ENCODE results near the gene RALA.
A peak's percentile ranks its signal among the peaks of the same experiment; 100 is the strongest.
"Not testable (repeated sequence)": the region's sequence is repeated elsewhere in the genome, so short reads cannot be mapped to it uniquely, and the experiment has no call there.

The RALA gene

DNA sequence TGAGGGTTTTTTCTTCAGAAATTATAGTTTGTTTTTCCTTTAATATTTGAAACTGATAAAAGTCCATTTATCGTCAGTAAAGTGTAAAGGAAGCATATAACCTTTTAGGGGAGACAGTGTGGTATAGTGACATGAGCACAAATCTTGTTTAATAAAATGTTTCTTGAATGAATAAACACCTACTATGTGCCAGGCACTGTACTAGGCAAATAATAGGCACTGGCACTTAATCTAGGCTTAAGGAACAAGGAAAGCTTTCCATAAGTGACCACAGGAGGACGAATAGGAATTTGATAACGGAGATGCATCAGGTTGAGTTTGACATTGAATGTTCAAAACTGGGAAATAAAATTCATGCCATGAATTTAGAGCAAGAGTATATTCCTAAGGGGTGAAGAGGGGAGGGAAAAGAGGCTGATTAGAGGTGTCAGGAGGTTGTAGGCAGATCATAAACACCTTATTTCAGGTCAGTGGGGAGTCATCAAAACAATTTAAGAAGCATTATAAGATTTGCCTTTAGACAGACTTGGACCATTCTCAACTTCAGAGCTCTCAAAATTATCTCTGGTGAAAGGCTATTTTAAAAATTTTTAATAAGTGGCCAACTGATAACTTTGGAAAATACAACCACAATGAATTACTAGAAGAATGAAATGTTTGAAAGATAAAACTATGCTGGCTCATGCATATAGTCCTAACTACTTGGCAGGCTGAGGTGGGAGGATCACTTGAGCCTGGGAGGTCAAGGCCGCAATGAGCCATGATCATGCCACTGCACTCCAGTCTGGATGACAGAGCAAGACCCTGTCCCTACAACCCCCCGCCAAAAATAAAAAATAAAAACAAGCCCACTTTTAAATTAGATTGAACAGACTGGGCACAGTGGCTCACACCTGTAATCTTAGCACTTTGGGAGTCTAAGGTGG, 22.4 kb downstream of the RALA start:
- no peak for DNase-seq (ENCODE audit: low spot score)

- no peak for DNase-seq (ENCODE audit: low spot score)
Observed at GRCh38 chr7:39647816-39648215, 24.4 kb downstream of the RALA start.

DNA sequence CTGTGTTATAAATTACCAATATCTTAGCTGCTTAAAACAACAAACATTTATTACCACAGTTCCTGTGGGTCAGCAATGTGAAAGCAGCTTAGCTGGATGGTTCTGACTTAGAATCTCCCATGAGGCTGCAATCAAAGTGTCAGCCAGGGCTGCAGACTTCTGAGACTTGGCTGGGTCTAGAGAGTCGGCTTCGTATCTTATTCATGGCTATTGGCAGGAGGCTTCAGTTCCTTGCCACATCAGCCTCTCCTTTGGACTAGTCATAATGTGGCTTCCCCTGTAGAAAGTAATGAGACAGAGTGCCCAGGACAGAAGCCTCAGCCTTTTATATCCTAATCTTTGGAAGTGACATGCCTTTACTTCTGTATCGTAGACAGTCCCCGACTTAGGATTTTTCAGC, 27.3 kb downstream of the RALA start:
- DNase-seq (ENCODE audit: low spot score), result no peak

DNA sequence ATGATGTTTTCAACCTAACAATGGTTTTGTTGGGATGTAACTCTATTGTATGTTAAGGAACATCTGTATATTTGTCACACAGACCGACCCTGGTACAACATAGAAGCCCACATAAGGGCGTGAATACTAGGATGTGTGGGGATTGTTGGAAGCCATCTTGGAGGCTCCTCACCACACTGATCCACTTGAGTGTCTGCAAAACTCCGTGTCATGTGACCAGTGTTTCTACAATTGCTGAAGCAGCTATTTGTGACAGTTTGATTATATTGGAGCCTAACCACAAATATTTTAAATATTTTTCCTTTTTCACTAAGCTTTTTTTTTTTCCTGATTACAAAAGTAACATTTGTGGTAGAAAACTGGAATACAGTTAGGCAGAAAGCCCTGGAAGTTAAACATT, 27.9 kb downstream of the RALA start:
- no peak for DNase-seq (ENCODE audit: low spot score)

DNA sequence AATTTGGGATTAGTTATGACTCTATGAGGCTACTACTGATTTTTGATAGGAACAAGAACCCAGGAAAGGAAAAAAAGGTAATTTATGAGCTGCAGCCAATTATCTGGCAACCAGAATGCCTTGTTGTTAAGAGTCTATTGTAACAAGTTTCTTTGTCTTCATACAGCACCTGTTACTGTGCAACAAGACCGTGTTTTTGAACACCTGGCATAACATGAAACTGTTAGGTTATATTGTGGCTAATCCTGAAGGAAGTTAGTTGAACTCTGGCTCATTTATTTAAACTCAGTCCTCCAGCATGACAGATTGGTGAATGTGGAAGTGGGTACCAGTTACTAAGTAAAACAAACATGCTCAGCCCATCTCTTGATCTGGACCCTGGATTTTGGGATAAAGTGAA, 33.0 kb downstream of the RALA start:
- DNase-seq (ENCODE audit: low spot score), result no peak

GRCh38 chr7:39659356-39660013, 36.1 kb downstream of the RALA start:
- DNase-seq (ENCODE audit: low spot score), result no peak

DNA sequence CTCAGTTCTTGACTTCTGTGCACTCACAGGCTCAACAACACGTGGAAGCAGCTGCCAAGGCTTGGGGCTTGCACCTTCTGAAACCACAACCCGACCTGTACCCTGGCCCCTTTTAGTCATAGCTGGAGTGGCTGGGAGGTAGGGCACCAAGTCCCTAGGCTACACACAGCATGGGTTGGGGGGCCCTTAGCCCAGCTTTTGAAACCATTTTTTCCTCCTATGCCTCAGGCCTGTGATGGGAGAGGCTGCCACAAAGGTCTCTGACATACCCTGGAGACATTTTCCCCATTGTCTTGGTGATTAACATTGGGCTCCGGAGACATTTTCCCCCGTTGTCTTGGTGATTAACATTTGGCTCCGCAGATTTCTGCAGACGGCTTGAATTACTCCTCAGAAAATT, 38.6 kb downstream of the RALA start:
- no peak for DNase-seq (ENCODE audit: low spot score)

- DNase-seq (ENCODE audit: low spot score), result no peak
Observed at GRCh38 chr7:39663263-39663662, 39.9 kb downstream of the RALA start.

DNA sequence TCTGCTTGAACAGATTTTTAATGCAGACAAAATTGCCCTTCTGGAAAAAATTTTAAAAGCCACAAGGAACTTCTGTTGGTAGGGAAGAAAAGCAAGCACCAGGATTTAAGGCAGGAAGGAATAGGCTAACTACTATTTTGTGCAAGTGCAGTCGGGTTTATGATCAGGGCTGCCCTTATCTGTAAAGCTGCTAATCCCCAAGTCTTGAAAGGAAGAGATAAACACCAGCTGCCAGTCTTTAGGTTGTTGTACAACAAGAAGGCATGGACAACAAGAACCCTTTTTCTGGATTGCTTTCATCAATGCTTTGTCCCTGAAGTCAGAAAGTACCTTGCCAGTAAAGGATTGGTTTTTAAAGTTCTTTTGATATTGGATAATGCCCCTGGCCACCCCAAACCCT, 40.7 kb downstream of the RALA start:
- no peak for DNase-seq (ENCODE audit: low spot score)

GRCh38 chr7:39664585-39664984, 41.2 kb downstream of the RALA start:
- no peak for DNase-seq (ENCODE audit: low spot score)

DNA sequence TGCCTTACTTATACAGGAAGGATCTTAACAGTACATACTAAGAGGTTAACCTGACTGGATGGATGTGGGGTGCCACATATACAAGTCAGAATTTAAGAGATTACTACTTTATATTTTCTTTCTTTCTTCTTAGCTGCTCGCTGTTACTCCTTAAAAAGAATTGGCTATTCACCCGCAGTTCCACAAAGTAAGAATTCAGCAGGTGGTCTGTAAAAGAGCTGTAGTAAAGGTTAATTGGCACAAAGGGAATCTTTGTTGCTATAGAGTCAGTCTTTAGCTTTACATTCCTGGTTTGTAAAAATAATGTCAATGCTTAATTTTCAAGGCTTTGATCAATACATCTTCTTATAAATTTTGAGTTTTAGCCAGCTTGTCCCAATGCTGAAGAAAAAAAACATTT, 43.2 kb downstream of the RALA start:
- DNase-seq (ENCODE audit: low spot score), result no peak

- peak; percentile 6 for DNase-seq (ENCODE audit: low spot score)
Observed at GRCh38 chr7:39667341-39667923, 44.1 kb downstream of the RALA start.

GRCh38 chr7:39668280-39668679, 44.9 kb downstream of the RALA start:
- DNase-seq (ENCODE audit: low spot score), result not testable (repeated sequence)

- DNase-seq (ENCODE audit: low spot score), result no peak
Observed at GRCh38 chr7:39670052-39670451, 46.7 kb downstream of the RALA start.

GRCh38 chr7:39670934-39671333, 47.6 kb downstream of the RALA start:
- no peak for DNase-seq (ENCODE audit: low spot score)

- DNase-seq (ENCODE audit: low spot score), result no peak
Observed at GRCh38 chr7:39672176-39672575, 48.8 kb downstream of the RALA start.

- DNase-seq (ENCODE audit: low spot score), result no peak
Observed at GRCh38 chr7:39673868-39674267, 50.5 kb downstream of the RALA start.

GRCh38 chr7:39674406-39674805, 51.0 kb downstream of the RALA start:
- no peak for DNase-seq (ENCODE audit: low spot score)

- no peak for DNase-seq (ENCODE audit: low spot score)
Observed at GRCh38 chr7:39676346-39676745, 53.0 kb downstream of the RALA start.

DNA sequence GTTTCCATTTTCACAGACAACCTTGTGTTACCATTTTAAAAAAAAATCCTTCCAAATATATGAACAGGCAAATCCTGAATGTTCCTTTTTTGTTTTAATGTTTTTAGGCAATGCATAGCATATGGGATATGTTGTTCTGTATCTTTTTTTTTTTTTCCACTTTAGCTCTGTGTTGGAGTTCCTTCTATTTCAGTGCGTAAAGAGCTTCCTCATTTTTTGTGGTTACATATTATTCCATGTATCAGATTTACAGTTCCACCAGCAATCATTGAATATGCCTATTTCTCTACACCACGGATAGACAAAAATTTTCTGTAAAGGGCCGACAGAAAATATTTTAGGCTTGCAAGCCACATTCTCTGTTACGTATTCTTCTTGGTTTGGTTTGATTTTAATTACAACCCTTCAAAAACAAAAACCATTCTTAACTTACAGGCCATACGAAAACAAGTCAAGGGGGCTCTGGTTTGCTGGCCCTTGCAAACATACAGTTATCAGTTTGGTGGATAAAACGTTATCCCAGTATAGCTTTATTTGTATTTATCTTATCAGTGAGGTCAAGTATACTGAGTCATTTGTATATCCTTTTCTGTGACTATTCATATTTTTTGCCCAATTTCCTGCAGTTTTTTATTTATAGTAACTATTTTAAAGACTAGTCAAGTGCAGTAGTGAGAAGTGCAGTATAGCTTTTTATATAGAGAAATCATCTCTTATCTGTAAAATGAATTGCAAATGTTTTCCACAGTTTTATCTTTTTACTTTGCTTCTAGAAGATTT, 55.7 kb downstream of the RALA start:
- DNase-seq (ENCODE audit: low spot score), result no peak

DNA sequence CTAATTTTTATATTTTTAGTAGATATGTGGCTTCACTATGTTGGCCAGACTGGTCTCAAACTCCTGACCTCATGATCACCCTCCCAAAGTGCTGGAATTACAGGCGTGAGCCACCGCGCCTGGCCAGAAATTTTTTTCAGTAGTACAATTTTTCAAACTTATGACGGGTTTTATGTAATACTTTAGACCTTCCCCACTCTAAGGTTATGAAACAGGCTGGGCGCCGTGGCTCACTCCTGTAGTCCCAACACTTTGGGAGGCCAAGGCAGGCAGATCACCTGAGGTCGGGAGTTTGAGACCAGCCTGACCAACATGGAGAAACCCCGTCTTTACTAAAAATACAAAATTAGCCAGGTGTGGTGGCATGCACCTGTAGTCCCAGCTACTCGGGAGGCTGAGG, 56.5 kb downstream of the RALA start:
- not testable (repeated sequence) for DNase-seq (ENCODE audit: low spot score)

DNA sequence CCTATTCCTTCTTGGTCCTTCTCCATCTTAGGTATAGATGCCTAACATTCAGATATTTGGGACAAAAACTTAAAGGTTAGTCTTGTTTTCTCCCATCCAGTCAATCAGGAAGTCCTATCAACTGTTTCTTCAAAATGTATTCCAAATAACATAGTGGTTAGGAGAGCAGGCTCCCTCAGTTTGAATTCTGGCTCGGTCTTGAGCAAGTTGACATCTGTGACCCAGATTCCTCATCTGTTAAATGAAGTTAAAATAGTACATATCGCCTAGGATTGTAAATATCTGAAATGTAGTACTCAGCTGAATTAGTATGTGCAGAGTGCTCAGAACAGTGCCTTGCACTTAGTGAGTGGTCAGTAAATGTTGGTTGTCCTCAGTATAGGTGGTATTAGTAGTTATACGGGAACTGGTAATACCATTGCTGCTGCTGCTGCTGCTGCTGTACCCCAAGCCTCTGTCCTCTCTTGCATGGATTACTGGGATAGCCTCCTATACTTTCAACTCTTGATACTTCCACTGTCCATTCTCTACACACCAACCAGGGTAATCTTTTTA, 58.6 kb downstream of the RALA start:
- no peak for DNase-seq (ENCODE audit: low spot score)

Data from SK-N-DZ (cell line).